Cerebellar cortex (tissue), 1 donor: Measurements from ENCODE around the gene CORO1C.

Experiments used
- DNase-seq: peaks from one replicate; pipeline ENCODE4 v3.0.0-alpha.2; 2015; ENCODE audit warnings: low spot score

Gene CORO1C

DNA sequence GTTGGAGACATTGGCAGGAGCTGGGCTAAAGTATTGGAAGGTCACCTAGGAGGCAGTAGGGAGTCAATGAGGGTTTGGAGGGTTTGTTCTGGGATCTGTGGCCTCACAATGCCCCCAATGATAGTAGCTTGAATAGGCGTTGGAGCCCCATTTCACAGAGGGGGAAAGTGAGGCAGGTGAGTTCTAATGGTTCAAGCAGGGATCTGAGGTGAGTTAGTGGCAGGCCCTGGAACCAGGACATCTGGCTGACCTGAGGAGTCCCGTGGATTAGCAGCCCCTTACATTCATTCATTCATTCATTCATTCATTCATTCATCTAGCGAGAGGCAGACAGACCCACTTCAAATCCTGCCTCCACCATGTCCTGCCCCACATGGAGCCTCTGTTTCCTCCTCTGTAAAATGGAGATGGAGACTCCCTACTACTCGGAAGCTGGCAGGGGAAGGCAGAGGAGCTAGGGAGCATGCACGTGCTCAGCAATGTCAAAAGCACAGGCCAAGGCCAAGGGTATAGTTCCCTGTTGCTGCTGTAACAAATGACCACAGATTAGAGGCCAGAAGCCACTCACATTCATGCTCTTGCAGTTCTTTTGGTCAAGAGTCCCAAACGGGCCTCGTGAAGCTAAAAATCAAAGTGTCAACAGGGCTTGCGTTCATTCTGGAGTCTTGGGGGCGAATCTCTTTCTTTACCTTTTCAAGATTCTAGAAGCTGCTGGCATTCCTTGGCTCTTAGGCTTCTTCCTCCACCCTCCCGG lies 131.2 kb downstream of the CORO1C start:
- no peak for DNase-seq

DNA sequence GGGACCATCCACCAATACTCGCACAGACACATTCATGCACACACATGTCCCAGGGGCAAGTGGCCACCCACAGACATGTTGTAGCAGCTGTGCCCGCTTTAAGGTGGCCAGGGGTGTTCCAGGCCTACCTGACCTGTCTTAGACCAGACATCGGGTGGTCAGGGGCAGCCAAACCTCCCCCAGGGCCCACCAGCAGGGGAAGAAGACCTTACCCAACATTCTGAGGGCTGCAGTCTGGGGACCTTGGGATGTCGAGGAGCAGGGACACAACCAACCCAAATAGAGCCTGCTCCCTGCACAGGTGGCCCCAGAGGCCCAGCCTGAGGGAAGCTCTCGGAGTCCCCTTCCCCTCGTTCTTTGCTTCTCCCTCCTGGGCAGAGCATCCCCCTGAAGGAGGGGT lies 131.8 kb downstream of the CORO1C start:
- DNase-seq, result no peak

DNA sequence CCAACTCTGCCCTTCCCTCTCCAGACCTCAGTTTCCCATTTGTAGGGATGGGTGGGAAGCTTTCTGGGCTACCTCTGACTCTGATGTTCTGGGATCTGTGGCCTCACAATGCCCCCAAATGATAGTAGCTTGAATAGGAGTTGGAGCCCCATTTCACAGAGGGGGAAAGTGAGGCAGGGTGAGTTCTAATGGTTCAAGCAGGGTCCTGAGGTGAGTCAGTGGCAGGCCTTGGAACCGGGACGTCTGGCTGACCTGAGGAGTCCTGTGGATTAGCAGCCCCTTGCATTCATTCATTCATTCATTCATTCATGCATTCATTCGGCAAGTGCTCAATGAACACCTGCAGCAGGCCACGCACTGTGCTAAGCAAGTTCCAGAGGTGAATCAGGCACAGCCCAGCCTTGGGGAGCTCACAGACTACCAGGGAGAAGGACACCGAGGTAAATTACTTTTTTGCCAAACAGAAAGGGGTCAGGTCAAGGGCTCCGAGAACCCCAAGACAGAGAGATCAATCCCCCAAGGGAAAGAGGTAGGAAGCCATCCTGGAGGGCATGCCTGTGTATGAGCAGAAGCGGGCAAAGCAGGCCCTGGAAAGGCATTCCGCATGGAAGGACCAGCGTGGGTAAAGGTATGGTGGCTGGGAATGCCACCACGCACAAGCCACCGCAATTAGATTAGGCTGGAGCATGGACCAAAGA lies 132.6 kb downstream of the CORO1C start:
- DNase-seq, result no peak

DNA sequence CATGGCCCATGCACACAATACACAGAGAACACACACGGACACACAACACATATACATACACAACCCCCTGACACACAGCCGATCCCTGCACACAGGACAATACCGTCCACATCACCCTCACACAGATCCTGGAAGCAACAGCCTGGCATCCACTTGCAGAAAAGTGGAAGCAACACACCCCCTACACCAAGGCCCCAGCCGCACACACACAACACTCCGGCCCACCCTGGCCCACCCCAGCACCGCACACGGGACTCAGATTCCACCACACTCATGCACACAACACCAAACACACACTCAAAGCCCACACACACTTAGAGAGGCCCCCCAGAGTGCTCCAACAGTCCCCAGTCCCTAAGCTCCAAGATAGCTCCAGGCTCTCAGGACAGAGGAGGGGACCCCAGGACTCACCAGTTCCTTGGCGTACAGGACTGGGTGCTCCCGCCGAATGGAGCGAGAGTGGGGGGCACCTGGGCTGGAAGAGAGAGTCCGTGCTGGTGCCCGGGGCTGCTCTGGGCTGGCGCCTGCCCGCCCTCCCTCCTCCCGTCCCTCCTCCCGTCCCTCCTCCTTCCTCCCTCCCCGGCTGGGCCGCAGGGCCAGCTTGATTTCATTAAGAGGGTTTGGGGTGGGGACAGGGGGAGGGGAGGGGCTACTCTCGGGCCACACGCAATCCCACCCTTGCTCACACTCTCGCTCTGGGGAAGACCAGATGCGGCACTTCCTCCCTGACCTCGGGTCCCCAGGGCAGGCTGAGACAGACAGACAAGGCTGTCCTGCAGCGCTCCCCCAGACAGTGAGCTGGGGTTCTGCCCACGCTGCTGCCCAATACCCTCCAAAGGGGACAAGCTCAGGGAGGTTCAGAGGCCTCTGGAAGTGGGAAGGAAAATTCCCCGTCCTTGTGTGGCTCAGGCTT lies 133.5 kb downstream of the CORO1C start, which contains the start of gene TMEM119:
Gene TMEM119, minus strand, starts transcription at position 526 of the 913 bp plus-strand sequence. CDS start 5,701 bp downstream, outside the sequence.
- DNase-seq, result no peak

DNA sequence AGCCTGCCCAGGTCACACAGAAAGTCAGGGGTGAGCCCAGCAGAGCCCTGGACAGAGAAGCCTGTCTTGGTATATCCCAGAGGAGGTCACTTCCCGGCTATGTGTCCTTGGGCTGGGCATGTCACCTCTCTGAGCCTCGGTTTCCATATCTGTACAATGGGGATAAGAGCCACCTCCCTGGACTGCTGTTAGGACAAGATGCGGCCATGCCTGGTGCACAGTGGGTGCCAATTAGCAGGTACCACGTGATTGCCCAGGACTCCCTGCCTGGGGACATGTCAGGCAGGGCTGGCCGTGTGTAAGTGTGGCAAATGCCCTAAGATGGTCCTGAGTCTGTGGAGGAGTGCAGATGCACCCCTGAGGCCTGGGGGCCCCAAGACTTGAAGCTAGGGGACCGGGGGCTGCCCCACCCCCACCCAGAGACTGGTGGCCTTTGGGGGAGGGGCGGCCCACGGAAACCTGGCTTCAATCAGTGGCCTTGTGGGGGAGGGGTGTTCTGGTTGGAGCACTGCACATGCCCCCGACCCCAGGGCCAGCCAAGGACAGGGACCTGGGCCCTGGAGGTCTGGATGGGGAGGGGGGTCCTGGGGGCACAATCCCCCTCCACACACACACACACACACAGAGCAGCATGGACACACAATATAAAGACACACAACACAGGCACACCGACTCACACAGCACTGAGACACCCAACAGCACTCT lies 134.3 kb downstream of the CORO1C start:
- DNase-seq, result no peak

DNA sequence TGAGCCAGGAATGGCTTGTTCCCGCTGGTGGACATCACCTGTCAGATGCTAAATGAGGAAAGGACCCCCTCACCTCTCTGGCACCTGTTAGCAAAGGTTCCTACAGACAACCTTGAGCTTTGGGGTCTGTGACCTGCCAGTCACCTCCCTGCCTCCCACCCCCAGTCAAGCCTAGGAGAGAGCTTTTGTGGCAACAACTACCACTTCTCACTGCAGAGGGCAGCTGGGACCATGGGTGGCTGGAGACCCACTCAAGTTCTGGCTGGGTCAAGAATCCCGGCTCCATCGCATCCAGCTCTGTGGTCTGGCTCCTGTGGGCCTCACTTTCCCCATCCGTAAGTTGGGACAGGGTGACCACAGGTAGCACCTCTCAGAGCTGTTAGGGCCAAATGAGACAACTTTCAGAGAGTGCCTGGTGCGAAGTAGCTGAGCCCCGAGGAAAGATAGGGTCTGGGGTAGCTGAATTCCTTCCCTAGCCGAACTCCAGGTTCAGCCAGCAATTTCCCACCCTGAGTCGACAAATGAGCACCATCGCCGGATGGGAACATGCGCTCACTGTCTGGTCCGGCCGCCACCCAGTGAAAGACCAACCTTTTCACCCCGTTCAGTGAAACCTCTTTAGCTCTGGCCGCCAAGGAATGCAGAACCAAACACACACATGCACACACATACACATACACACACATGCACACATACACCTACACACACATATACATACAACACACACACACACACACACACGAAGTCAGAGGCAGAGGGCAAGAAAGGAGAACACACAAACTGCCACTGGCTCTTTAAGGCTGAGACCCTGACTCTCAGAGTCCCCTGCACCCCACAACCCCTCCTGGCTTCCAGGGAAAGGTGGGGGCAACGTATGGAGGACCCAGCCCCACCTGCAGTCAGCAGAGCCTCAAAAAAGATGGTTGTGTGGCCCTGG lies 135.3 kb downstream of the CORO1C start:
- no peak for DNase-seq
